Measurements from ENCODE around the gene USP37. TPM values are rescaled to one million over a fixed set of nuclear protein-coding genes. Genes with fewer than 3 reads are reported as not detected.

USP37 gene
- total and polyA plus RNA-seq, 2 of the 13 experiments (the other 11 are each of a cell fraction or from before 2014, with no cell fraction given): 6.5 to 30.6 TPM

DNA sequence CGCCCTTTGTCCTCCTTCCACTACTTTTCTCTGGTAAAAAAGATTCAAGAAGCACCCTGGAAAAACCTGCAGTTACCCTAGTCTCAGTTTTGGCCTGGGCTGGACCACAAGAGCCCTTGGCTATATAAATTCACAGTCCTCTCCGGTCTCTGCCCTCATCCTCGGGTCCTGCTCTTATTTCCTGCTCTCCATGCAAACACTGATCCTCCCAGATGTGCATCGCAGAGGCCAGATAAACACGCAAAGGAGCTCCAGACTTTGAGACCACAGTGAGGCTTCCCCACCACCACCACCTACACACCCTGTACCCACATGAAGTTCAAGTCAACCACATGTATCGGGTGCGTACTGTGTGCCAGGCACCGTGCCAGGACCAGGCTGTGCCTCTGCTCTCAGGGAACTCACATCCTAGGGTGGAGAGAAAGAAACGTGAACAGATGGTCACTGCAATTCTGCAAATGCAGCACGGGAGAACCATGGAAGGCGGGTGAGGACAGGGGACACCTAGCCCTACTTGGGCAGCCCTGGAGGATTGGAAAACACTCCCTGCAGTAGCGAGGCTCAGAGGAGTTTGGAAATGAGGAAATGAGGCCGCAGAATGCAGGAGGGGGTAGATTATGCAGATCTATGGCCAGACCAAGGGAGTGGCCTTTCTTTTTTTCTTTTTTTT is 161.1 kb downstream of the USP37 start (continued):
- TF ChIP-seq ZZZ3 (CRISPR knock-in tag; IDR thresholded peaks at IDR 0.05; ENCODE audit: borderline replicate concordance): no peak
- no peak for TF ChIP-seq NCOR1 (IDR thresholded peaks at IDR 0.05; ENCODE audit: borderline replicate concordance, low read length)
- no peak for TF ChIP-seq ATAD3A (CRISPR knock-in tag; IDR thresholded peaks at IDR 0.05)
- peak; percentile 86; the same call in 1 of the 2 replicates for TF ChIP-seq EED (CRISPR knock-in tag; IDR thresholded peaks at IDR 0.05)
- no peak for TF ChIP-seq ZNF335 (CRISPR knock-in tag; IDR thresholded peaks at IDR 0.05)
- TF ChIP-seq TRIM22 (IDR thresholded peaks at IDR 0.05): no peak
- 0 out of 2 replicates have a peak, but pooled peaks have one; percentile 15 for TF ChIP-seq ZBTB2 (CRISPR knock-in tag; IDR thresholded peaks at IDR 0.05; ENCODE audit: low read depth)
- no peak for TF ChIP-seq ARID5B (CRISPR knock-in tag; IDR thresholded peaks at IDR 0.05)
- TF ChIP-seq IRX3 (CRISPR knock-in tag; IDR thresholded peaks at IDR 0.05; ENCODE audit: borderline replicate concordance, low read depth): no peak; the same call in 1 of the 2 replicates
- TF ChIP-seq IKZF5 (CRISPR knock-in tag; IDR thresholded peaks at IDR 0.05): no peak; the same call in 1 of the 2 replicates
- no peak for TF ChIP-seq ZNF264 (CRISPR knock-in tag; IDR thresholded peaks at IDR 0.05)
- TF ChIP-seq ZNF777 (CRISPR knock-in tag; IDR thresholded peaks at IDR 0.05): no peak
- TF ChIP-seq ELF1 (CRISPR knock-in tag; IDR thresholded peaks at IDR 0.05): no peak
- TF ChIP-seq EEA1 (CRISPR knock-in tag; IDR thresholded peaks at IDR 0.05; ENCODE audit: borderline replicate concordance): no peak
- TF ChIP-seq ZNF260 (CRISPR knock-in tag; IDR thresholded peaks at IDR 0.05; ENCODE audit: borderline replicate concordance, low read depth): 0 out of 2 replicates have a peak, but pooled peaks have one; percentile 1
- no peak for TF ChIP-seq NFE2L2 (IDR thresholded peaks at IDR 0.05; ENCODE audit: low read length)
- TF ChIP-seq SAFB2 (CRISPR knock-in tag; IDR thresholded peaks at IDR 0.05; ENCODE audit: borderline replicate concordance, low read depth): no peak
- no peak for TF ChIP-seq NBN (conservative IDR thresholded peaks at IDR 0.05)
- no peak for TF ChIP-seq PAF1 (CRISPR knock-in tag; IDR thresholded peaks at IDR 0.05)
- TF ChIP-seq MATR3 (CRISPR knock-in tag; IDR thresholded peaks at IDR 0.05): no peak
- TF ChIP-seq ZNF776 (CRISPR knock-in tag; IDR thresholded peaks at IDR 0.05): no peak
- TF ChIP-seq ZFP36L2 (CRISPR knock-in tag; IDR thresholded peaks at IDR 0.05): no peak

Data from HepG2 (cell line).